Activated naive CD8-positive, alpha-beta T cell (primary cell): Measurements from ENCODE around the gene DPP10.
"Not testable (repeated sequence)": the region's sequence is repeated elsewhere in the genome, so short reads cannot be mapped to it uniquely, and the experiment has no call there.

Experiments used
- H3K27ac Mint-ChIP-seq: one replicate; pipeline ENCODE4 v1.8.0; 2021; ENCODE audit warnings: mixed read lengths
- H3K27me3 Mint-ChIP-seq: one replicate; pipeline ENCODE4 v1.8.0; 2021; ENCODE audit warnings: mixed read lengths
- H3K36me3 Mint-ChIP-seq: one replicate; pipeline ENCODE4 v1.8.0; 2021; ENCODE audit warnings: mixed read lengths
- H3K4me1 Mint-ChIP-seq: one replicate; pipeline ENCODE4 v1.8.0; 2021; ENCODE audit warnings: low read depth, mixed read lengths
- H3K4me3 Mint-ChIP-seq: one replicate; pipeline ENCODE4 v1.8.0; 2021; ENCODE audit warnings: mild to moderate bottlenecking, mixed read lengths
- H3K9me3 Mint-ChIP-seq: one replicate; pipeline ENCODE4 v1.8.0; 2021; ENCODE audit warnings: low read depth, mixed read lengths

The DPP10 gene

DNA sequence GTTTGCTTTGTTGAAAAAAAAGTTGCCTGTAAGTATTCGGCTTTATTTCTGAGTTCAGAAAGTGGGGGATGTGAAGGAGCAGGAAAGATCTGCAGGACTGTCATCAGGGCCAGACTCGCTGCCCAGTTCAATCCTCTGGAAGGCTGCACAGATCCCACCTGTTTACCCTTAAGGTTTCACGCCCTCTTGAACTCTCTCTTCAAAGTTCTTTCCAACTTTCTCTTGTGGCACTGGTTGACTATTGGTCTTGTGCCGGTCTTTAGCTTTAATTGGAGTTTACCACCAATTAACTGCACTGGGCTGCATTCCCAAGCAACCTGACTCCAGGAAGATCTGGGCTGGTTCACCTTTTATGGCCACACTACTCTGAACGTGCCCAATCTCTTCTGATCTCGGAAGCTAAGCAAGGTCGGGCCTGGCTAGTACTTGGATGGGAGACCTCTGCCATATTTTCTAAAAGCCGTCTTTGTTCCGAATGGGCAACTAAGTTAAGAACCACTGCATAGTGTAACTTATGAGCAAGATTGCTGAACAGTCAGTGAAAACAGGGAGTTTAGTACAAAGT lies 495.0 kb downstream of the DPP10 start:
- Mint-ChIP-seq H3K9me3 (peaks cover 8% of the 10 kb centered on the region), H3K27ac (no peak overlapping the region), H3K4me3 (no peak overlapping the region), H3K27me3 (no peaks in the 10 kb centered on the region), H3K36me3 (no peaks in the 10 kb centered on the region), H3K4me1 (no peaks in the 10 kb centered on the region)

DNA sequence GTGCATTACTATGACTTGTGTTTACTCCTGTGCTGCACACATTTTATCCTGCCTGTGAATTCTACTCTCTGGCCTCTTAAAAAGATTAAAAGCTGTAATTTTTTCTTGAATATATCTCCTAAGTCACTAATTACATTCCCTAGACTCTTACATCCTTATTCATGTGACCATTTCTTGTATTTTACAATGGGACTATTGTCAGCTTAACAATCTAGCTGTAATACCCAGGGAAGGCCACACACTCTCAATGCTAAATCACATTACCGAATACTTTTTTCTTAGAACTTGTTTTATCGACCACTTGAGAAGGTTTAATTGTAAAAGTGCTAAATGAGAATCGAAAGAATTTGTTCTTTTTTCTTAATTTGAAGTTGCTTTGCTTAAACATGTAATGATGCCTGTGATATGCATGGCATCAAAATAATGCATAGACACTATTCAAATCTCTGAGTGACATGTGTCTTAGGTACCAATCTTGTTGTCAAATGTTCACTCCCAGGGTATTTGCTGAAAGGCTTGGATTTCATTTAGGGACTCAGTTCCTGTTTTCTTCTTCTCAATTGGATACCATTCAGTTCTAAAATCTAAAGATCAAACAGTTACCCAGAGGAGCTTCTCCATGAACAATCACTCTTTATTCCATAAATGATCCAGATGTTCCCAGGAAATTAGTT lies 498.5 kb downstream of the DPP10 start:
- Mint-ChIP-seq H3K4me1 (no peaks in the 10 kb centered on the region), H3K36me3 (no peaks in the 10 kb centered on the region), H3K27me3 (no peaks in the 10 kb centered on the region), H3K27ac (no peak overlapping the region), H3K9me3 (no peaks in the 10 kb centered on the region), H3K4me3 (no peak overlapping the region)

DNA sequence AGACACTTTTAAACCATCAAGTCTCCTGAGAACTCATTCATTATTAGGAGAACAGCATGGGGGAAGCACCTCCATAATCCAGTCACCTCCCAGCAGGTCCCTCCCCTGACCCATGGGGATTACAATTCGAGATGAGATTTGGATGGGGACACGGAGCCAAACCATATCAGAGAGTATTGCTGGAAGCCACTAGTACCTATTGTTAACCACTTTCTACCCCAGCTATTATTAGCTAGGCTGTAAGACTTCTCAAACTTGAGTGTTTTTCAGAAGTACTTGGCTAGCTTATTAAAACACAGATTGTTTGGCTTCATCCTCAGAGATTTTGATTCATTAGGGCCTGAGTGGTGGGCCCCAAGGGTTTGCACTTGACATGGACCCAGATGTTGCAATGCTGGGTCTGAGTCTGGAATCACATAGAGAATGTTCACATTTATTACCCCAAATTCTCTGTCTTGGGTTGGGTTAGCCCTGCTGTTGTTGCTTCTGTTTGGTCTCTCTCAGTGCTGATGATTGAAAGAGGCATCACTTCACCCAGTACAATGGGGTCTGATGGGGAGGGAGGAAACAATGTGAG lies 506.9 kb downstream of the DPP10 start:
- no peaks in the 10 kb centered on the region for H3K4me1 Mint-ChIP-seq
- no peak overlapping the region for H3K4me3 Mint-ChIP-seq
- no peak overlapping the region for H3K27ac Mint-ChIP-seq
- no peaks in the 10 kb centered on the region for H3K9me3 Mint-ChIP-seq
- no peaks in the 10 kb centered on the region for H3K36me3 Mint-ChIP-seq
- no peaks in the 10 kb centered on the region for H3K27me3 Mint-ChIP-seq

DNA sequence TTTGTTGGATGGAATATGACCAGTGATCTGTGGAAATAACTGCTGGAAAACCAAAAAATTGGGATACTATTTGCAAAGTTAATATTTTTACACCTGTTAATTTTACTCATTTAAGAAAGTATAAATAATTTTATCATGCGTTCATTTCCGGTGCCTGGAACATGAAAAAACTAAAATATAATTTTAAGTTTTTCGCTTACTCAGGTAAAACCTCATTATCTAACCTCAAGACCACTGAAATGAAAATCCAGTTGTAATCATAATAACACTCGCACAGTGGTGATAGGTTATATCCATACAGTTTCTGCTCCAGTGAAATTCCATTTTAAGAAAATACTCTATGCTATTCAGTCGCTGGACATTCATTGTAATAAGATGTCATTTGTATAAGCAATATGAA lies 517.9 kb downstream of the DPP10 start:
- no peaks in the 10 kb centered on the region for H3K27me3 Mint-ChIP-seq
- H3K36me3 Mint-ChIP-seq, result no peaks in the 10 kb centered on the region
- no peak overlapping the region for H3K4me3 Mint-ChIP-seq
- peaks cover 27% of the 10 kb centered on the region for H3K9me3 Mint-ChIP-seq
- no peak overlapping the region for H3K27ac Mint-ChIP-seq
- no peaks in the 10 kb centered on the region for H3K4me1 Mint-ChIP-seq

DNA sequence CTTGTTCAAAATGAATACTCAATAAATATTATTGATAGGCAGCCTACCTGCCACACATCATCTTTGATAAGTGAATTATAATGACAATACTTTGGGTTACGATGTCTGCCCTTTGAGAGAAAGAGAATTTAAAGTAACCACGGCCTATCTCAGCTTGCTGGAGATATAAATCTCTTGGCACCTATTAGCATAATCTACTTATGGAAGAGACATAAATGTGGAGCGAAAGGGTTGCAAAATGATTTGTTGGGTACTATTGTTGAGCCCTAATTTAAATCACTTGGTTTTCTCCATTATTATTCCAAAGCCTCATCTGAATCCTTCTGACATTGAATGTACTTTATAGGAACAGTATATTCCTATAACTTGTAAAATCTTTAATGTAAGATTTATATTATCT lies 520.1 kb downstream of the DPP10 start:
- Mint-ChIP-seq H3K4me3 (no peak overlapping the region), H3K27me3 (no peaks in the 10 kb centered on the region), H3K27ac (no peak overlapping the region), H3K36me3 (no peaks in the 10 kb centered on the region), H3K9me3 (peaks cover 14% of the 10 kb centered on the region), H3K4me1 (no peaks in the 10 kb centered on the region)

DNA sequence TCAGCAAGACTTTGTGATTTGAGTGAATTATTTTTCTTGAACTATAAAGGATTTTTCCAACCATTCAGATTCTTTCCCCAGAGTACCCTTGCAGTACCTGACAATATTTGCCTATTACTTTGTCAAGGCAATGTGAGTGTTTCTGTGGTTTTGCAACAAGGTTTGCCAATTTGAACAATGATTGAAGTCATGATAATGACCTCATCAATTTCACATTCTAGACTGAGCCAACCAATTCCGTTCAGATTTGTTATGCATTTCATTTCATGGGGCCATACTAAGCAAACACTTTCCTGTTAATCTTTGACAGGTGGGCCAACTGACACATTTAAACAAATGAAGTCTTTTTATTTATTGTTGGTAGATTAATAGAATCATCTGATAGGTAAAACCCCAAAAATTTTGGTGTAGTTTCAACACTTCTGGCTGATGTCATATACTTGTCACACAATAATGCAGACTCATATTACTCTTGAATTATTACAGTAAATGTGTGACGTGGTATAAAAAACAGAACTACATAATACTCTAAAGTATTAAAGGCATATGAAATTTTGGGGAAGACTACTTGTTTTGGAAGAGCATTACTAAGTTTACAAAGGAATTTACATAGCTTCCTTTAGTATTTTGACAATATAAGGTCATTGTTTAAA lies 526.4 kb downstream of the DPP10 start:
- Mint-ChIP-seq H3K9me3 (peaks cover 9% of the 10 kb centered on the region), H3K4me3 (no peak overlapping the region), H3K4me1 (no peaks in the 10 kb centered on the region), H3K27ac (no peak overlapping the region), H3K36me3 (no peaks in the 10 kb centered on the region), H3K27me3 (no peaks in the 10 kb centered on the region)

DNA sequence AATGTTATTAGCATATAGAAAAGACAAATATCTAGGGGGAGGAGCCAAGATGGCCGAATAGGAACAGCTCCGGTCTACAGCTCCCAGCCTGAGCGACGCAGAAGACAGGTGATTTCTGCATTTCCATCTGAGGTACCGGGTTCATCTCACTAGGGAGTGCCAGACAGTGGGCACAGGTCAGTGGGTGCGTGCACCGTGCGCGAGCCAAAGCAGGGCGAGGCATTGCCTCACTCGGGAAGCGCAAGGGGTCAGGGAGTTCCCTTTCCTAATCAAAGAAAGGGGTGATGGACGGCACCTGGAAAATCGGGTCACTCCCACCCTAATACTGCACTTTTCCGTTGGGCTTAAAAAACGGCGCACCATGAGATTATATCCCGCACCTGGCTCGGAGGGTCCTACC lies 561.9 kb downstream of the DPP10 start:
- H3K27ac Mint-ChIP-seq, H3K36me3 Mint-ChIP-seq, H3K4me3 Mint-ChIP-seq, H3K9me3 Mint-ChIP-seq, H3K4me1 Mint-ChIP-seq, H3K27me3 Mint-ChIP-seq: not testable (repeated sequence)

DNA sequence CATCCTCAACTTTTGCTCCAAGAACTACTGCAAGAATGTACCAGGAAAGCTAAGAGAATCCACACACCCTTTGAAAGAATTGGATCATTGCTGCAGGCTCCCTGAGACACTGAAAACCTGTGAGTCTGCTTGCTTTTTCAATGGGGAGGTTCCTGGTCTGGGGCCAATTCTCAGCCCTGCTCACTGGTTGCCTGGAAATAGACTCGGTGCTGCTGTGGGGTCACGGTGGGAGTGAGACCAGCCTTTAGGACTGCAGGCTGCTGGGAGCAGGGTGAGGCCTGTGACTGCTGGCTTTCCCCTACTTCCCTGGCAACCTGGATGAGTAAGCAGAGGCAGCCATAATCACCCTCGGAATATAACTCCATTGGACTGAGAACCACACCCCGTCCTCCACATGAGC lies 569.3 kb downstream of the DPP10 start:
- Mint-ChIP-seq H3K4me3 (no peak overlapping the region), H3K27ac (no peak overlapping the region)

DNA sequence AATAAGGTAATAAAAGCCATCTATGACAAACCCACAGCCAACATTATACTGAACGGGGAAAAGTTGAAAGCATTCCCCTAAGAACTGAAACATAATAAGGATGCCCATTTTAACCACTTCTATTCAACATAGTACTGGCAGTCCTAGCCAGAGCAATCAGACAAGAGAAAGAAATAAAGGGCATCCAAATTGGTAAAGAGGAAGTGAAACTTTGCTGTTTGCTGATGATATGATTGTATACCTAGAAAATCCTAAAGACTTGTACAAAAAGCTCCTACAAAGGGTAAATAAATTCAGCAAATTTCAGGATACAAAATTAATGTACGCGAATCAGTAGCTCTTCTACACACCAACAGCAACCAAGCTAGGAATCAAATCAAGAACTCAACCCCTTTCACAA lies 579.6 kb downstream of the DPP10 start:
- H3K36me3 Mint-ChIP-seq, H3K27me3 Mint-ChIP-seq, H3K27ac Mint-ChIP-seq, H3K4me3 Mint-ChIP-seq, H3K4me1 Mint-ChIP-seq: not testable (repeated sequence)
- peaks cover 18% of the 10 kb centered on the region for H3K9me3 Mint-ChIP-seq

More for the DNA sequence above, 569.3 kb downstream of the DPP10 start:
- no peaks in the 10 kb centered on the region for H3K27me3 Mint-ChIP-seq
- no peaks in the 10 kb centered on the region for H3K4me1 Mint-ChIP-seq
- H3K36me3 Mint-ChIP-seq, result no peaks in the 10 kb centered on the region
- H3K9me3 Mint-ChIP-seq, result peaks cover 6% of the 10 kb centered on the region

DNA sequence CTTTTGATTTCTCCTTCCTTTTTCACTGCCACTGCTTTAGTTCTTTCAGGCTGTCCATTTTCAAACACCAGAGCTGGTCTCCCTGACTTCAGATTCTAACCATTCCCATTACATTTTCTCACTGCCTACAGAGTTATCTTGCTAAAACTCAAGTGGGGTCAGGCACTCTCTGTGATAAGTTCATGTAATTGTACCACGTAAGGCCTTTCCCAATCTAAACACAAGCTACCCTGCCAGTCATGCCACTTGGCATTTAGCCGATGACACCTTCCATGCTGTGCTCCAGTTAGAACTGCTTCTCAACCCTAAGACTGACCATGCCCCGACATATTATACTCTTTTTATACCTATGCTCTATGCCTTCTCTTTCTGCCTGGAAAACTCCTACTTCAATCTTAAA lies 592.4 kb downstream of the DPP10 start:
- H3K9me3 Mint-ChIP-seq, result peaks cover 18% of the 10 kb centered on the region
- H3K4me1 Mint-ChIP-seq, result no peaks in the 10 kb centered on the region
- no peak overlapping the region for H3K27ac Mint-ChIP-seq
- H3K4me3 Mint-ChIP-seq, result no peak overlapping the region
- no peaks in the 10 kb centered on the region for H3K27me3 Mint-ChIP-seq
- no peaks in the 10 kb centered on the region for H3K36me3 Mint-ChIP-seq

DNA sequence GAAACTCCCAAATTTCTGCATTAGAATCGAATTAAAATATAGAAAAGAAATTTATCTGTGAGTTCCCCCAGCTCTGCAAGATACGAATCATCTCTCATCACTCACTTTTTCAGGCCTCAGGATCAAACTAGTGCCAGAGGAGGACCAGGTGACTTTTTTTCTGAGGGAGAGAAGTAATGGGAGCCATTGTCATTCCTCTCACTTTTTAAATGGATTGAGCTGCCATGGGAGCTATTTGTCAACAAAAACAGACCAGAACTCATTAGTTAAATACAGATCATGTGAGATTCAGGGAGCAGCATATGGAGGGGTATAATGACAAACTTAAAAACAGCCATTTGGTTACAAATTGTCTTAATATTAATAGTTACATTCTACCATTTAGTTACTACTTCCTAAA lies 594.4 kb downstream of the DPP10 start:
- Mint-ChIP-seq H3K27ac (no peak overlapping the region), H3K4me1 (no peaks in the 10 kb centered on the region), H3K4me3 (no peak overlapping the region), H3K36me3 (no peaks in the 10 kb centered on the region), H3K9me3 (peaks cover 13% of the 10 kb centered on the region), H3K27me3 (no peaks in the 10 kb centered on the region)

DNA sequence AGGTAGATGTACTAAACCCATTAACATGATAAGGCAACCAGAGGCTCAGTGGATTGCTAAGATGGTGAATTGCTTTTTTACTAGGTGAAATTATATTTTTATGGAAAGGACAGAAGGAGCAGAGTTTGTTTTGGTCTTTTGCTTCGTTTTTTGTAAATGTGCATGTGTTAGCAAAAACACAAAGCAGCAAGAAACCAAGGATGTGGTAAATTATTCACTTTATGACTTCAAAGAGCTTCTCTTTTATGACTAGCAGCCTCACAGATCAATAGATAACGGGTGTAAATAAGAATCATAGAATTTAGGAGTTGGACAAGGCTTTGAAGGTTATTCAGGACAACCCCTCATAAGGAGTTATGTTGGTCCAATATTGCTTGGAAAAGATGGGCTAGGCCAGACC lies 615.0 kb downstream of the DPP10 start:
- no peaks in the 10 kb centered on the region for H3K36me3 Mint-ChIP-seq
- H3K27me3 Mint-ChIP-seq, result no peaks in the 10 kb centered on the region
- H3K4me3 Mint-ChIP-seq, result no peak overlapping the region
- H3K4me1 Mint-ChIP-seq, result no peaks in the 10 kb centered on the region
- H3K9me3 Mint-ChIP-seq, result peaks cover 3% of the 10 kb centered on the region
- no peak overlapping the region for H3K27ac Mint-ChIP-seq

DNA sequence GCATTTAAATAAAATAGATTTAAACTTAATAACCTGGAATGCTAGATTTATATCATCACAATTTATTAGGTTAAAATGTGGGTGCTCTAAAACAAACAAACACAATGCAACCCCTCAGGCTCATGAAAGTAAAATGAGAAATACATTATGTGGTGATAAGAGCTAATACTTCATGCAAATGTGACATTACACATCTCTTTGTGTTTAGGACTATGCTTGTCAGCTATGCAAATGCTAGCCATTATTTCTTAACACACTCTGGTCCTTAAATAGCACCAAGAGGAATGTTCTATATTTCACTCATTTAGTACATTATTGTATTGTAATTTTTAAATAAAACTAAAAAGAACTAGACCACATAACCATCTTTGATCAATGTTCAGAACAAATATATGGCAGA lies 627.6 kb downstream of the DPP10 start:
- no peak overlapping the region for H3K27ac Mint-ChIP-seq
- no peaks in the 10 kb centered on the region for H3K27me3 Mint-ChIP-seq
- peaks cover 9% of the 10 kb centered on the region for H3K9me3 Mint-ChIP-seq
- H3K4me1 Mint-ChIP-seq, result no peaks in the 10 kb centered on the region
- no peaks in the 10 kb centered on the region for H3K36me3 Mint-ChIP-seq
- no peak overlapping the region for H3K4me3 Mint-ChIP-seq

DNA sequence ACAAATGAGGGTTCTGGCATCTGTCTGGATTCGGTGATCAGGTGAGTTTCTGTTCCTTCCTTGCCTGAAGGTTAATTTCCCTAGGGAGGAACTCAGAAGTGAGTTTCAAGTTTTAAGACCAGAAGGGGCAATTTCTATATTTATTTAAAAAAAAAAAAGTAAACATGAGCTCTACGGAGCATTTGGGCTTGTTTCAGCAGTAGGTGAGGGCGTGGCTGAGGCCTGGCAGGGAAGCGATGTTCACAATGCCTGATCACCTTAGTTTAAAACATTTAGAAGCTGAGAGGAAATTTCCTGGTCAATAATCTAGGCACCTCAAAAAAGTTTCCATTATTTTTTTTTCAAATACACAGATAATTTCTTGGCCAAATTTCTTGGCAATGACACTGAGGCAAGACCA lies 629.1 kb downstream of the DPP10 start:
- H3K27me3 Mint-ChIP-seq, result no peaks in the 10 kb centered on the region
- H3K9me3 Mint-ChIP-seq, result peaks cover 9% of the 10 kb centered on the region
- H3K4me1 Mint-ChIP-seq, result no peaks in the 10 kb centered on the region
- H3K4me3 Mint-ChIP-seq, result no peak overlapping the region
- no peak overlapping the region for H3K27ac Mint-ChIP-seq
- H3K36me3 Mint-ChIP-seq, result no peaks in the 10 kb centered on the region

DNA sequence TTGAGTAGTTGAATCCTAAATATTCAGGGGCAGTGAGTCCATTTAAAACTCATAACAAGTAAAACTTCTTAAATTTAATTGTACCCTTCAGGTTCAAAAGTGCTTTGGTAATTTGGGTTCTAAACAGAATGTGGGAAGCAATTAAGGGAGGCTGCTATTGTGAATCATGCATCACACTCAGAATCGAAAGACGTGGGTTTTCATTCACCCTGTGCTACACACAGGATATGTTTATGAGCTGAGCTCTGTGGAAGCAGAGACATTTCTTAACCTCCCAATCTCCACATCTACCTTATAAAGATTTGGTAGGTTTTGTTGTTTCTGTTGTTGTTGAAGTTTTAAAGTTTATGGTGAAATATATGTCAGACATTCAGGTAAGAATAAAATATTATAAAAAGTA lies 633.4 kb downstream of the DPP10 start:
- no peak overlapping the region for H3K4me3 Mint-ChIP-seq

More for the DNA sequence above, 633.4 kb downstream of the DPP10 start:
- Mint-ChIP-seq H3K36me3 (no peaks in the 10 kb centered on the region), H3K4me1 (no peaks in the 10 kb centered on the region), H3K27ac (no peak overlapping the region), H3K27me3 (no peaks in the 10 kb centered on the region), H3K9me3 (no peaks in the 10 kb centered on the region)
